Ectodermal cell (in vitro differentiated cells): ENCODE results near the gene FSIP1.
A peak's percentile ranks its signal among the peaks of the same experiment; 100 is the strongest.

ENCODE experiments used
- H3K27ac ChIP-seq: 2 replicates; pipeline ENCODE4 v1.7.0; 2013; ENCODE audit warnings: mild to moderate bottlenecking, low read depth, low read length; ENCODE audit not compliant: insufficient read depth, poor library complexity, severe bottlenecking
- H3K27me3 ChIP-seq: 2 replicates; pipeline ENCODE4 v1.7.0; 2013; ENCODE audit warnings: mild to moderate bottlenecking, low read length; ENCODE audit not compliant: insufficient read depth, control insufficient read depth, poor library complexity, severe bottlenecking
- H3K36me3 ChIP-seq: one replicate; pipeline ENCODE4 v1.7.0; 2013; ENCODE audit warnings: low read length; ENCODE audit not compliant: control insufficient read depth, insufficient read depth
- H3K4me1 ChIP-seq: one replicate; pipeline ENCODE4 v1.7.0; 2013; ENCODE audit warnings: low read length; ENCODE audit not compliant: control insufficient read depth, insufficient read depth
- H3K4me3 ChIP-seq: 2 replicates; pipeline ENCODE4 v1.7.0; 2013; ENCODE audit warnings: low read depth, low read length, control low read depth; ENCODE audit not compliant: insufficient read depth
- H3K9me3 ChIP-seq: 2 replicates; pipeline ENCODE4 v1.7.0; 2013; ENCODE audit warnings: mild to moderate bottlenecking, low read length, moderate library complexity; ENCODE audit not compliant: control insufficient read depth
- WGBS, 2 experiments: methylation state at CpG; one replicate each; pipeline ENCODE4 v1.1.7; 2013; ENCODE audit warnings: missing lambda C conversion rate in 2 of 2; 5-methylcytosine and 5-hydroxymethylcytosine counted together

The FSIP1 gene

GRCh38 chr15:39784638-39785037 is 2.0 kb upstream of the FSIP1 start:
- Histone ChIP-seq H3K36me3 (no peaks in the 10 kb centered on the region), H3K27me3 (no peaks in the 10 kb centered on the region), H3K27ac (no peak overlapping the region), H3K9me3 (no peaks in the 10 kb centered on the region), H3K4me3 (no peak overlapping the region), H3K4me1 (peaks cover 10% of the 10 kb centered on the region)
- 89 to 96% methylated on average over 2 of the region's 2 CpGs for WGBS, 2 experiments

GRCh38 chr15:39784125-39784524 is 1.5 kb upstream of the FSIP1 start:
- Histone ChIP-seq H3K4me3 (peak overlapping the region; percentile 7), H3K4me1 (peaks cover 10% of the 10 kb centered on the region), H3K27me3 (no peaks in the 10 kb centered on the region), H3K36me3 (no peaks in the 10 kb centered on the region), H3K9me3 (no peaks in the 10 kb centered on the region), H3K27ac (no peak overlapping the region)
- WGBS, 2 experiments: 90 to 93% methylated on average over 3 to 4 of the region's 4 CpGs

DNA sequence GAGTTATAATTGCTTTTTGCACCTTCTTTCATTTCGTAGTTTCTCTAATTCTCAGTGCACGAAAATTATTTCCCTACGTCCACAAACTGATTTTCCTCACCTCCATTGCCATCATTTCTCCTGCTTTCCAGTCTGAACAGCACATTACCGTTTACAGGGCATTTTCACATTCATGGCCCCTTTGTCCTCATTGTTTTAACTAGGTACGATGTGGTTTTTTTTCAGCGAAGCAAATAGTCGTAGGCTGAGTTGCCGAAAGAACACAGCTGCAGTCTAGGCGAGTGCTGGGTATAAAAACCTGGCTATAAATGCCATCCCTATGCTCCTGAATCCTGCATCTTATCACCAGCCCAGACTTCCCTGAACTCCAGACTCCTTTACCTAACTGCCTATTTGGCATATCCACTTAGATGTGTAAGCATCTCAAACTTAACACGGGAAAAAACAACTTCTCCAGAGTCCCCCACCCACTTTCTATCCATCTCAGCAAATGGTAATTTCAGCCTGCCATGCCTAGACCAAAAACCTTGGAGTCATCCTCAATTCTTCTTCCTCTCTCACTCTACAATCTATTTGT is 691 bp upstream of the FSIP1 start:
- peaks cover 8% of the 10 kb centered on the region for H3K4me1 ChIP-seq
- H3K27ac ChIP-seq: no peak overlapping the region
- no peaks in the 10 kb centered on the region for H3K9me3 ChIP-seq
- no peaks in the 10 kb centered on the region for H3K27me3 ChIP-seq
- peak overlapping the region; percentile 80 for H3K4me3 ChIP-seq
- 4% methylated on average over 10 of the region's 10 CpGs for WGBS, 2 experiments
- no peaks in the 10 kb centered on the region for H3K36me3 ChIP-seq

GRCh38 chr15:39781967-39782302 is 706 bp downstream of the FSIP1 start:
- peaks cover 6% of the 10 kb centered on the region for H3K4me1 ChIP-seq

DNA sequence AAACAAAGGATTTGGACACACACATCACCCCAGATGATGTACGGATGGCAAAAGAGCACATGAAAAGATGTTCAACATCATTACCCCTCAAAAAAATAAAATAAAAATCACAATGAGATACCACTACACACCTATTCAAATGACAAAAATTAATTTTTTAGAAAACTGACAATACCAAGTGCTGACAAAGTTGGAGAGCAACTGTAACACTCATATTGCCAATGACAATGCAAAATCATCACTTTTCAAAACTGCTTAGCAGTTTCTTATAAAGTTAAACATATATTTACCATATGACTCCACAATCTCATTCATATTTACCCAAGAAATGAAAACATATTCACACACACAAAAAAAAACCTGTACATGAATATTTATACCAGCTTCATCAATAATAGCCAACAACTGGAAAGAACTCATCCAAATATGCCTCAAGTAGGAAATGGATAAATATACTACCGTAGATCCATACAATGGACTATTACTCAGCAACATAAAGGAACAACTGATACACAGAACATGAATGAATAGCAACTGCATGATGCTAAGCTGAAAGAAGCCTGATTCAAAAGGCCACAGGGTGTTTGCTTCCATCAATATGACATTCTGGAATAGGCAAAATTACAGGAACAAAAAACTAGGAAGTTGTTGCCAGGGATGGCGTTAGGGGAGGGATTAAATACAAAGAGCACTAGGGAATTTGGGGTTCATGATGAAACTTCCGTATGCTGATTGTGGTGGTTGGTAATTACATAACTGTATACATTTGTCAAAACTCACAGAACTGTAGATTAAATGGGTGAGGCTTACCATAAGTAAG is 1.3 kb downstream of the FSIP1 start:
- peaks cover 6% of the 10 kb centered on the region for H3K4me1 ChIP-seq
- no peaks in the 10 kb centered on the region for H3K9me3 ChIP-seq
- no peak overlapping the region for H3K4me3 ChIP-seq
- no peak overlapping the region for H3K27ac ChIP-seq
- H3K36me3 ChIP-seq: no peaks in the 10 kb centered on the region
- no peaks in the 10 kb centered on the region for H3K27me3 ChIP-seq
- 91 to 99% methylated on average over 3 to 4 of the region's 4 CpGs for WGBS, 2 experiments

More at GRCh38 chr15:39781967-39782302, 706 bp downstream of the FSIP1 start:
- H3K27me3 ChIP-seq: no peaks in the 10 kb centered on the region
- peak overlapping the region; percentile 53 for H3K27ac ChIP-seq
- H3K9me3 ChIP-seq: no peaks in the 10 kb centered on the region
- no peaks in the 10 kb centered on the region for H3K36me3 ChIP-seq
- WGBS, 2 experiments: 85 to 89% methylated on average over 2 of the region's 2 CpGs
- peak overlapping the region; percentile 80 for H3K4me3 ChIP-seq

GRCh38 chr15:39778021-39778420 is 4.6 kb downstream of the FSIP1 start:
- 75 to 85% methylated on average over 3 of the region's 3 CpGs for WGBS, 2 experiments
- Histone ChIP-seq H3K36me3 (no peaks in the 10 kb centered on the region), H3K27me3 (no peaks in the 10 kb centered on the region), H3K4me3 (no peak overlapping the region), H3K9me3 (no peaks in the 10 kb centered on the region), H3K27ac (peak overlapping the region; percentile 66), H3K4me1 (peaks cover 6% of the 10 kb centered on the region)

GRCh38 chr15:39777496-39777895 is 5.1 kb downstream of the FSIP1 start:
- WGBS, 2 experiments: 78 to 88% methylated on average over 4 of the region's 4 CpGs
- Histone ChIP-seq H3K36me3 (no peaks in the 10 kb centered on the region), H3K27ac (peak overlapping the region; percentile 66), H3K27me3 (no peaks in the 10 kb centered on the region), H3K4me1 (peaks cover 6% of the 10 kb centered on the region), H3K9me3 (no peaks in the 10 kb centered on the region), H3K4me3 (no peak overlapping the region)

DNA sequence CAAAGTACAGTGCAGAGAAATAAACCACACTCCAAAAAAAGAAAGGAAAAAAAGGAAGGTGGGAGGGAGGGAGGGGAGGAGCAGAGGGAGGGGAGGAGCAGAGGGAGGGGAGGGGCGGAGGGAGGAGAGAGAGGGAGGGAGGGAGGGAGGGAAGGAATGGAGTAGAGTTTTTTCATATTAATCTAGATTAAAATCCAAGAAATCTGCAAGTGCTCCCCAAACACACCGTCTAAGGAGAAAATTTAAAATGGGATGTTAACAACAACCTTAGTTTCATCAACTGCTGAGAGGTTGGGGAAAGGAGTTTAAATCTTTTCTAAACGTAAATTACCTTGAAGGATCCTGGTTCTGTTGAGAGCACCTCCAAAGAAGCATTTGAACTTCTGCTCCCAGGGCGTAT is 6.6 kb downstream of the FSIP1 start:
- Histone ChIP-seq H3K9me3 (no peaks in the 10 kb centered on the region), H3K27ac (no peak overlapping the region), H3K4me3 (no peak overlapping the region), H3K36me3 (no peaks in the 10 kb centered on the region), H3K4me1 (peaks cover 6% of the 10 kb centered on the region), H3K27me3 (no peaks in the 10 kb centered on the region)
- WGBS, 2 experiments: 87 to 99% methylated on average over 3 of the region's 4 CpGs

GRCh38 chr15:39774688-39775267 is 7.9 kb downstream of the FSIP1 start:
- Histone ChIP-seq H3K36me3 (no peaks in the 10 kb centered on the region), H3K4me1 (peaks cover 6% of the 10 kb centered on the region), H3K9me3 (no peaks in the 10 kb centered on the region), H3K27ac (no peak overlapping the region), H3K27me3 (no peaks in the 10 kb centered on the region), H3K4me3 (no peak overlapping the region)
- 93 to 97% methylated on average over 3 of the region's 3 CpGs for WGBS, 2 experiments
